C4-2B (cell line): ENCODE data around the gene TPM3.
"Not testable (repeated sequence)": the region's sequence is repeated elsewhere in the genome, so short reads cannot be mapped to it uniquely, and the experiment has no call there.

Experiments used
- H3K27ac ChIP-seq: fragments of 450-650 bp; 2 replicates; pipeline ENCODE4 v1.5.1; 2017
- ZFX ChIP-seq: fragments of 450-650 bp; IDR thresholded peaks from 2 replicates; pipeline ENCODE4 v1.6.1; 2017
- TF ChIP-seq, protein P1 (sequence below): fragments of 450-650 bp; conservative IDR thresholded peaks from 2 replicates; pipeline ENCODE4 v1.5.1; 2017; ENCODE audit warnings: mild to moderate bottlenecking

Gene TPM3

DNA sequence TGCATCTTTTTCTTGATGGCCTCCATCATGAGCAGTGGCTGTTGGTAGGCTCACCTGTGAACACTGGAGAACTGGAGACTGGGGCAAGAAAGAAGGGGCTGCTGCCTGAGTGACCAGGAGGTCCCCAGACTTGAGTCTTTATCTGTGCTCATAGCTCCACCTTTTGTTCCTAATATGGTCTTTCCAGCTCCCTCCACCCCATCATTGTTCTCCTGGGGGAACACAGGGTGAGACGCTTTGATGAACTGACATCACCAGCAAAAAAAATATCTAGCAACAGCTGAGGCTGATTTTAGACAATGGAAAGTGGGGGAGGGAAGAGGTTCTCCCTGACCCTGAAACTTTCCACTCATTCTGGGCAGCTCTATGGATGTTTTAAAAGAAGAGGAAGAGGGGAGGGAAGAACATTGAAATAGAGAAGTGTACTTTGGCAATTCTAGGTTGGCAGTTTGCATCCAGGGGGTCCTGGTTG lies at the start of gene TPM3:
Gene TPM3 (minus strand): TSS at position 111 of the 472 bp plus-strand sequence. CDS start 82 bp downstream, at position 29.
- H3K27ac ChIP-seq = peak within 1 kb of the TSS; percentile 62
- no peak for TF ChIP-seq ZFX
- TF ChIP-seq, protein P1, sequence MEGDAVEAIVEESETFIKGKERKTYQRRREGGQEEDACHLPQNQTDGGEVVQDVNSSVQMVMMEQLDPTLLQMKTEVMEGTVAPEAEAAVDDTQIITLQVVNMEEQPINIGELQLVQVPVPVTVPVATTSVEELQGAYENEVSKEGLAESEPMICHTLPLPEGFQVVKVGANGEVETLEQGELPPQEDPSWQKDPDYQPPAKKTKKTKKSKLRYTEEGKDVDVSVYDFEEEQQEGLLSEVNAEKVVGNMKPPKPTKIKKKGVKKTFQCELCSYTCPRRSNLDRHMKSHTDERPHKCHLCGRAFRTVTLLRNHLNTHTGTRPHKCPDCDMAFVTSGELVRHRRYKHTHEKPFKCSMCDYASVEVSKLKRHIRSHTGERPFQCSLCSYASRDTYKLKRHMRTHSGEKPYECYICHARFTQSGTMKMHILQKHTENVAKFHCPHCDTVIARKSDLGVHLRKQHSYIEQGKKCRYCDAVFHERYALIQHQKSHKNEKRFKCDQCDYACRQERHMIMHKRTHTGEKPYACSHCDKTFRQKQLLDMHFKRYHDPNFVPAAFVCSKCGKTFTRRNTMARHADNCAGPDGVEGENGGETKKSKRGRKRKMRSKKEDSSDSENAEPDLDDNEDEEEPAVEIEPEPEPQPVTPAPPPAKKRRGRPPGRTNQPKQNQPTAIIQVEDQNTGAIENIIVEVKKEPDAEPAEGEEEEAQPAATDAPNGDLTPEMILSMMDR = no peak

DNA sequence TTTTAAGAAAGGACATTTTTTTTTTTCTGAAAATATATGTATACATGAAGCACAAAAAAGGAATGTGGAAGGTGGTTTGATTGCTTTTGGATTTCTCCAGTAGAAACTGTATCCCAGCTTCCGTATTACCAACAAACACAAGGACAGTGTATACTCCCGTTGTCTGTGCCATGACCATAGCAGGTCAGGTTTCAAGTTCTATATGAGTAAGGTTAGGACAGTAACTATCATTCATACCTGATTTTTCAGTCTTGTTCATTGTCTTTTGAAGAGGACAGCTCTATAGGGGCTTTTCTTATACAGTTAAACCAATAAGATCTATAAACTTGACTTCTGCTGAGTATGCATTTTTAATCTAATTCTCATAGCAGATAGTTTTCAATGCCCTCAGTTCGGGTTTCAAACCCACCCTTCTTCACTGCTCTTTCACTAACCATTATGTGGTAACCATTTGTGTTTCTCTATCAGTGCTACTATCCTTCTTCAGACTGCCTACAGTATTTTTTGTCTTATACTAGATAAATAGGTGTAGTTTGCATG lies 48.5 kb upstream of the TPM3 start:
- no peak for TF ChIP-seq ZFX
- TF ChIP-seq, protein P1 = no peak
- H3K27ac ChIP-seq = no peak overlapping the region

DNA sequence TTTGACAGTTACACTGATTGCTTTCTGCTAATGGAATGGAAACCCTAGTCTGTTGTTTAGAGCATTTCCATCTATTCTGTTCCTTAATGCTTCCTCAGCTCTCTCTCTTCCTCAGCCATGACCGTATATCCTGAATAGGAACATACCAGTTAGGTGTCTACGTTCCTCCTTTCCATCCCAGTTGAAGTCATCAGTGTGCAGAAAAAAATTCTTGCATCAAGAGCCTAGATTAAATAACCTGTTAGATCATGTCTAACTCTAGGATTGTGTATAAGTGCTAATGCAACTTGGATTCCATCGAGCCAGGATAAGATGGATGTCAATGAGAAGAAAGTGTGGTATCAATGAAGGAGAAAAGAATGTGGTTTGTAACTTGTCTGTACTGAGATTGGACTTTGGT lies 47.6 kb upstream of the TPM3 start:
- no peak overlapping the region for H3K27ac ChIP-seq
- TF ChIP-seq ZFX = no peak
- TF ChIP-seq, protein P1 = no peak

DNA sequence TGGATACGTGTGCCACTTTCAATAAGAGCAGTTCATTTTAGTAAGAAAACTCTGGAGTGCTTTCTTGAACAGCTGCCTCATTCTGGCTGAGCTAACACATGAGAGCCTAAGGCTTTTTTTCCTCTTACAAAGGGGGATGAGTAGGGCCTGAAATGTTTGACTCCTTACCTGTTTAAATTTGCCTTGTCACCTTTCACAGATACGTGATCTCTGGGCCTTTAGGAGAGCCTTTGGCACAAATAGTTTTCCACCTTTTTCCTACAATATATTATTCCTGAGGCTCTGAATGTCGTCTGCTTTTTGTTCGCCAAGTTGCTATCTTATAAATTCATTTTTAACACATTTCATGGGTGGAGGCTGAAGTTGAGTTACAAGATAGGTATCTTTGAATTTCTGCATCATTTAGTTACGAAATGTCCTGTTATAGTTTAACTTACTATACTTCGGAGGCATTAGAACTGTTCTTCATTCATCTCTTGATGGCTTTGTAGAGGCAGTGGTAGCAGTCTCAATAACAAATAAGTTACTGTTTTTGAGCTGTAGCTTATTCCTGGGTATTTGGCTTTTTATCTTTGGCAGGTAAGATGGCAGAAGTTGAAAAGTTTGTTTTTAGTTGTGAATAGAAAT lies 46.1 kb upstream of the TPM3 start:
- no peak for TF ChIP-seq ZFX
- TF ChIP-seq, protein P1 = no peak
- H3K27ac ChIP-seq = no peak overlapping the region

DNA sequence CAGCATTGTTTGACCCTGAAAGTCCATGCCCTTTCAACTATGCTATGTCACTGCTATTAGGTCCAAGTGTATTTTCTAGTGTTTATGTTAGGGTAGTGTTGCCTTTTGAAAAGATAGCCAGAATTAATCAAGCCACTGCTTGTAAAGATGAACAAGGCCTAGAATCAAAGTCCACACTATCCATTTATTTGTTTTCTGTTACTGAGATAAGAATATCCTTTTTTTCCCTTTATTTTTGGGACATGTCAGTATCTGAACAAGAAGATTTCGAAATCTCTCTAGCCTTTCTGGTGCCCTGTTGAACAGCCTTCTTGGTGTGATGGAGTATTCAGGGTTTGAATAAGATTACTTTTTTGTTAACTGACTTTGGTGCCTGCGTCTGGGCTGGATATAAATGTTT lies 45.5 kb upstream of the TPM3 start:
- TF ChIP-seq ZFX = no peak
- TF ChIP-seq, protein P1 = no peak
- no peak overlapping the region for H3K27ac ChIP-seq

DNA sequence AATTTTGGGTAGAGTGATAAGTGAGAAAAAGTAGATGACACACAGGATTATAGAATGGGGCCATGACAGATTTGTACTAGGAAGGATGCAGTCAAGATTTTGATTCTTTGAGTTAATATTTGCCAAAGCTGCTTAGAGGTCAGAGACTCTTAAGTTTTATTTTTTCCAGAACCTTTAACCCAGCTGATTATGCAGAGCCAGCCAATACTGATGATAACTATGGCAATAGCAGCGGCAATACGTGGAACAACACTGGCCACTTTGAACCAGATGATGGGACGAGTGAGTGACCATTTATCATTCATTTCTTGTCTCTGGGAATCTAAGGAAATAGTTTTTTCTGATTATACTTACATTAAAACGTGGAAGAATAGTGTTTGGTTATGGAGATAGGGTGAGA lies 45.0 kb upstream of the TPM3 start:
- H3K27ac ChIP-seq = no peak overlapping the region
- TF ChIP-seq ZFX = no peak
- TF ChIP-seq, protein P1 = no peak

DNA sequence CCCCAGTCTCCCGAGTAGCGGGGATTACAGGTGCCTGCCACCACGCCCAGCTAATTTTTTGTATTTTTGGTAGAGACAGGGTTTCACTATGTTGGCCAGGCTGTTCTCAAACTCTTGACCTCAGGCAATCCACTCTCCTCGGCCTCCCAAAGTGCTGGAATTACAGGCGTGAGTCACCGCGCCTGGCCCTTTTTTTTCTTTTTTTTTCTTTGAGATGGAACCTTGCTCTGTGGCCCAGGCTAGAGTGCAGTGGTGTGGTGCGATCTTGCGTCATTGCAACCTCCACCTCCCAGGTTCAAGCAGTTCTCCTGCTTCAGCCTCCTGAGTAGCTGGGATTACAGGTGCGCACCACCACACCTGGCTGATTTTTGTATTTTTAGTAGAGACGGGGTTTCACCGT lies 41.2 kb upstream of the TPM3 start:
- not testable (repeated sequence) for H3K27ac ChIP-seq

DNA sequence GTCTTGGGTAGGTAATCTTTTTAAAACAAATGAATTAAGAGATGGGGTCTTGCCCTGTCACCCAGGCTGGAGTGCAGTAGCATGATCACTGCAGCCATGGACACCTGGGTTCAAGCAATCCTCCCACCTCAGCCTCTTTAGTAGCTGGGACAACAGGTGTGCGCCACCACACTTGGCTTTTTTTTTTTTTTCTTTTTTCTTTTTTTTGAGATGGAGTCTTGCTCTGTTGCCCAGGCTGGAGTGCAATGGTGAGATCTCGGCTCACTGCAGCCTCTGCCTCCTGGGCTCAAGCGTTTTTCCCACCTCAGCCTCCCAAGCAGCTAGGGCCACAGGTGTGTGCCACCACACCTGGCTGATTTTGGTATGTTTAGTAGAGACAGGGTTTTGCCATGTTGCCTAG lies 39.2 kb upstream of the TPM3 start:
- H3K27ac ChIP-seq = not testable (repeated sequence)
